Upper lobe of left lung (tissue), 6 donors: ENCODE data around the gene HS3ST2. TPM values are rescaled to one million over a fixed set of nuclear protein-coding genes. Genes with fewer than 3 reads are reported as not detected.

Experiments used
- ATAC-seq, 2 donors: fragments of 200-7000 bp; cut with Tn5 transposase; one replicate each; pipeline ENCODE4 v1.9.1; 2022; ENCODE audit warnings: mild to moderate bottlenecking in 2 of 2, moderate library complexity in 2 of 2; ENCODE audit not compliant: low FRiP score in 2 of 2
- DNase-seq, 2 donors: peaks; one replicate each; pipeline ENCODE4 v3.0.0-alpha.2; 2019 to 2020
- H3K27ac ChIP-seq, 4 donors: fragments of 200-600 bp; sonication (generic); one replicate each; pipeline ENCODE4 v1.5.1; 2016 to 2019
- H3K27me3 ChIP-seq, 4 donors: fragments of 200-600 bp; sonication (generic); one replicate each; pipeline ENCODE4 v1.5.1; 2017 to 2019
- H3K36me3 ChIP-seq, 4 donors: fragments of 200-600 bp; sonication (generic); one replicate each; pipeline ENCODE4 v1.5.1; 2016 to 2019
- H3K4me1 ChIP-seq, 4 donors: fragments of 200-600 bp; sonication (generic); one replicate each; pipeline ENCODE4 v1.5.1; 2018 to 2019
- H3K4me3 ChIP-seq, 4 donors: fragments of 200-600 bp; sonication (generic); one replicate each; pipeline ENCODE4 v1.5.1; 2017 to 2019; ENCODE audit warnings: mild to moderate bottlenecking in 2 of 4, moderate library complexity in 1 of 4
- H3K9me3 ChIP-seq, 4 donors: fragments of 200-600 bp; sonication (generic); one replicate each; pipeline ENCODE4 v1.5.1; 2018 to 2019
- CTCF ChIP-seq, 6 experiments: fragments of 450-650 bp in 4 of 6; fragments of 200-600 bp in 2 of 6; sonication (generic) in 2 of 6; IDR thresholded peaks; one replicate each; pipeline ENCODE4 v1.5.1; 2016 to 2019; ENCODE audit warnings: antibody characterized with exemption in 6 of 6
- EP300 ChIP-seq, 4 donors: sonication (generic); formaldehyde crosslinking; IDR thresholded peaks; one replicate each; pipeline ENCODE4 v1.5.1; 2017; ENCODE audit warnings: antibody characterized with exemption in 4 of 4, control low read depth in 2 of 4
- POLR2A ChIP-seq, 4 donors: fragments of 450-650 bp; IDR thresholded peaks; one replicate each; pipeline ENCODE4 v1.5.1; 2016 to 2017; ENCODE audit warnings: antibody characterized with exemption in 4 of 4, mild to moderate bottlenecking in 2 of 4
- POLR2AphosphoS5 ChIP-seq, 2 donors: sonication (generic); formaldehyde crosslinking; IDR thresholded peaks; one replicate each; pipeline ENCODE4 v1.5.1; 2017; ENCODE audit warnings: antibody characterized with exemption in 2 of 2
- WGBS, 2 donors: methylation state at CpG; one replicate each; pipeline ENCODE4 v1.1.5; 2017 to 2018; 5-methylcytosine and 5-hydroxymethylcytosine counted together
- total RNA-seq, 6 donors: library from RNA; depleted of rRNA in 4 of 6; stranded (reverse); fragments of >200 nt in 4 of 6; gene quantifications; one replicate each; pipeline versions ENCODE4 v1.1.0 to v1.2.1, GENCODE V29; 2016 to 2021
- donor health status: DM: no; HTN: no; CAD: no; lungs with moderate emphysema.
- donor health status: DM: no; HTN: yes; CAD: no; lungs with severe emphysema.

The HS3ST2 gene
- total RNA-seq, 6 donors from 2014 or later: 2.8 to 18.9 (median 5.6) TPM

GRCh38 chr16:22961206-22961605 lies 147.2 kb downstream of the HS3ST2 start:
- TF ChIP-seq CTCF (IDR thresholded peaks at IDR 0.05) (no peak), POLR2AphosphoS5 (IDR thresholded peaks at IDR 0.05) (no peak), POLR2A (IDR thresholded peaks at IDR 0.05) (no peak), EP300 (IDR thresholded peaks at IDR 0.05) (no peak)
- H3K4me1 ChIP-seq: no peaks in the 10 kb centered on the region
- ATAC-seq: no peak

GRCh38 chr16:22962905-22963304 lies 148.9 kb downstream of the HS3ST2 start:
- ATAC-seq: no peak
- H3K27ac ChIP-seq: no peak overlapping the region
- no peaks in the 10 kb centered on the region for H3K27me3 ChIP-seq
- no peaks in the 10 kb centered on the region for H3K36me3 ChIP-seq
- H3K9me3 ChIP-seq: no peaks in the 10 kb centered on the region
- H3K4me3 ChIP-seq: no peak overlapping the region
- H3K4me1 ChIP-seq: no peaks in the 10 kb centered on the region
- 14 to 33% methylated on average over 1 of the region's 1 CpG for WGBS, 2 donors
- TF ChIP-seq EP300 (IDR thresholded peaks at IDR 0.05): no peak
- no peak for TF ChIP-seq CTCF (IDR thresholded peaks at IDR 0.05)
- no peak for TF ChIP-seq POLR2AphosphoS5 (IDR thresholded peaks at IDR 0.05)
- TF ChIP-seq POLR2A (IDR thresholded peaks at IDR 0.05): no peak
- DNase-seq: no peak

More at GRCh38 chr16:22961206-22961605, 147.2 kb downstream of the HS3ST2 start:
- DNase-seq: no peak
- H3K4me3 ChIP-seq: no peak overlapping the region
- no peaks in the 10 kb centered on the region for H3K9me3 ChIP-seq
- no peaks in the 10 kb centered on the region for H3K27me3 ChIP-seq
- H3K36me3 ChIP-seq: no peaks in the 10 kb centered on the region
- 38 to 43% methylated on average over 3 to 4 of the region's 4 CpGs for WGBS, 2 donors
- H3K27ac ChIP-seq: no peak overlapping the region
